ENCODE results near the gene LGALS3BP. TPM values are rescaled to one million over a fixed set of nuclear protein-coding genes. Genes with fewer than 3 reads are reported as not detected.

The LGALS3BP gene
- total and polyA plus RNA-seq, 2 of the 13 experiments (the other 11 are each of a cell fraction or from before 2014, with no cell fraction given) = 137 to 332 TPM

DNA sequence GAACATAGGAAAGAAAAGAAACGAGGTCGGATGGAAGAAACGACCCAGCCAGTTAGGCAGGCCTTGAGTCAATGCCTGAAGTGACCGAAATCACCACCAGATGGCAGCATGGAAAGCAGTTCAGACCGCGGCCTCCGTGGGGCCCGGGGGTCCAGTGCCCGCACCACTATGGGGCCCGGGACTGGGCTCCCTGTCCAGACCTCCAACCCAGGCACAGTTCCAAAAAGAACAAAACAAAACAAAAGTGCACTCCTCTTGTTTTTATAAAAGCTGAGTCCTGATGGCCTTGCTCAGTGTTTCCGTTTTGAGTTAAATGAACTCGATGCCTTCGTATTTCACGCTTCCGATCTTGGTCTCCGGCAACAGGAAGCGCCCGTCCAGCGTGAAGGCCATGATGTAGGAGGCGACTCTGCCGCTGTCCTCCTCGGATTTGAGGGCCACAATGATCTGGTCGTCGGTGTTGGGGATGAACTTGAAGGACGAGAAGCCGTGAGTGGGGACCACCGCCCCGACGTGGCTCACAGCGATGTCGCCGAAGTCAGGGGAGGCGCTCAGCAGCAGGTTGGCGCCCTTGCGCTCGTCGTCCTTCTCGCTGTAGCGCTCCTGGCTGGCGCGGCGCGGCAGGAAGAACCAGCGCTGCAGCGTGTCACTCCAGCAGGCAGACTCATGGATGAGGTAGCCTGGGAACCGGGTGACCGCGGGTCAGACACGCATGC lies 13.7 kb upstream of the LGALS3BP start (continued):
- TF ChIP-seq, protein P1, sequence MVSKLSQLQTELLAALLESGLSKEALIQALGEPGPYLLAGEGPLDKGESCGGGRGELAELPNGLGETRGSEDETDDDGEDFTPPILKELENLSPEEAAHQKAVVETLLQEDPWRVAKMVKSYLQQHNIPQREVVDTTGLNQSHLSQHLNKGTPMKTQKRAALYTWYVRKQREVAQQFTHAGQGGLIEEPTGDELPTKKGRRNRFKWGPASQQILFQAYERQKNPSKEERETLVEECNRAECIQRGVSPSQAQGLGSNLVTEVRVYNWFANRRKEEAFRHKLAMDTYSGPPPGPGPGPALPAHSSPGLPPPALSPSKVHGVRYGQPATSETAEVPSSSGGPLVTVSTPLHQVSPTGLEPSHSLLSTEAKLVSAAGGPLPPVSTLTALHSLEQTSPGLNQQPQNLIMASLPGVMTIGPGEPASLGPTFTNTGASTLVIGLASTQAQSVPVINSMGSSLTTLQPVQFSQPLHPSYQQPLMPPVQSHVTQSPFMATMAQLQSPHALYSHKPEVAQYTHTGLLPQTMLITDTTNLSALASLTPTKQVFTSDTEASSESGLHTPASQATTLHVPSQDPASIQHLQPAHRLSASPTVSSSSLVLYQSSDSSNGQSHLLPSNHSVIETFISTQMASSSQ (IDR thresholded peaks at IDR 0.05; ENCODE audit: low read depth) = no peak
- TF ChIP-seq, protein P1 (CRISPR knock-in tag; IDR thresholded peaks at IDR 0.05; ENCODE audit: borderline replicate concordance) = no peak
- TF ChIP-seq ZNF883 (CRISPR knock-in tag; IDR thresholded peaks at IDR 0.05; ENCODE audit: not compliant biosample characterization) (peak; percentile 26), ZNF670 (CRISPR knock-in tag; IDR thresholded peaks at IDR 0.05; ENCODE audit: borderline replicate concordance) (no peak), ZNF225 (CRISPR knock-in tag; IDR thresholded peaks at IDR 0.05) (no peak), HOXA9 (CRISPR knock-in tag; IDR thresholded peaks at IDR 0.05; ENCODE audit: borderline replicate concordance) (no peak), ZNF878 (CRISPR knock-in tag; IDR thresholded peaks at IDR 0.05) (no peak), RFX3 (CRISPR knock-in tag; IDR thresholded peaks at IDR 0.05) (no peak), NPAS2 (CRISPR knock-in tag; IDR thresholded peaks at IDR 0.05; ENCODE audit: borderline replicate concordance) (no peak), ZNF329 (CRISPR knock-in tag; IDR thresholded peaks at IDR 0.05; ENCODE audit: low read depth) (no peak), ZNF460 (CRISPR knock-in tag; IDR thresholded peaks at IDR 0.05; ENCODE audit: borderline replicate concordance) (no peak), TOE1 (CRISPR knock-in tag; IDR thresholded peaks at IDR 0.05) (no peak)
- TF ChIP-seq, protein P2, sequence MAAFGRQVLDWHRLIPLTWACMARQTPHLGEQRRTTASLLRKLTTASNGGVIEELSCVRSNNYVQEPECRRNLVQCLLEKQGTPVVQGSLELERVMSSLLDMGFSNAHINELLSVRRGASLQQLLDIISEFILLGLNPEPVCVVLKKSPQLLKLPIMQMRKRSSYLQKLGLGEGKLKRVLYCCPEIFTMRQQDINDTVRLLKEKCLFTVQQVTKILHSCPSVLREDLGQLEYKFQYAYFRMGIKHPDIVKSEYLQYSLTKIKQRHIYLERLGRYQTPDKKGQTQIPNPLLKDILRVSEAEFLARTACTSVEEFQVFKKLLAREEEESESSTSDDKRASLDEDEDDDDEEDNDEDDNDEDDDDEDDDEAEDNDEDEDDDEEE (CRISPR knock-in tag; IDR thresholded peaks at IDR 0.05) = 0 out of 2 replicates have a peak, but pooled peaks have one; percentile 36
- TF ChIP-seq, protein P3, sequence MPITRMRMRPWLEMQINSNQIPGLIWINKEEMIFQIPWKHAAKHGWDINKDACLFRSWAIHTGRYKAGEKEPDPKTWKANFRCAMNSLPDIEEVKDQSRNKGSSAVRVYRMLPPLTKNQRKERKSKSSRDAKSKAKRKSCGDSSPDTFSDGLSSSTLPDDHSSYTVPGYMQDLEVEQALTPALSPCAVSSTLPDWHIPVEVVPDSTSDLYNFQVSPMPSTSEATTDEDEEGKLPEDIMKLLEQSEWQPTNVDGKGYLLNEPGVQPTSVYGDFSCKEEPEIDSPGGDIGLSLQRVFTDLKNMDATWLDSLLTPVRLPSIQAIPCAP (CRISPR knock-in tag; IDR thresholded peaks at IDR 0.05; ENCODE audit: low read depth) = no peak

Measured in HepG2 (cell line).